ENCODE results near the gene NUDT4B. TPM values are rescaled to one million over a fixed set of nuclear protein-coding genes. Genes with fewer than 3 reads are reported as not detected.
"Not testable (repeated sequence)": the region's sequence is repeated elsewhere in the genome, so short reads cannot be mapped to it uniquely, and the experiment has no call there.

Gene NUDT4B
- total RNA-seq, 2 donors from 2014 or later, result 2.4 to 3.1 TPM

- H3K4me1 Mint-ChIP-seq (ENCODE audit: low read depth in 2 of 2); H3K9me3 Mint-ChIP-seq; H3K27ac Mint-ChIP-seq; H3K36me3 Mint-ChIP-seq; H3K27me3 Mint-ChIP-seq; H3K4me3 Mint-ChIP-seq; ATAC-seq; DNase-seq (ENCODE audit: low spot score): not testable (repeated sequence)
These were observed 45.3 kb downstream of the NUDT4B start for GRCh38 chr1:148793762-148794332.

Other genes starting within 250 kb of the NUDT4B start
- 10 to 100 TPM; 23.0 to 45.6 TPM for gene NBPF14, start 152.8 kb upstream of the NUDT4B start, total RNA-seq
- gene PDE4DIP, start 95.7 kb downstream of the NUDT4B start, total RNA-seq, result 10 to 100 TPM; 17.8 to 33.8 TPM